Ovary (tissue), 9 donors: Measurements from ENCODE around the gene PPP2R5C. TPM values are rescaled to one million over a fixed set of nuclear protein-coding genes. Genes with fewer than 3 reads are reported as not detected.

Experiments used
- DNase-seq, 5 donors: peaks; one replicate each; pipeline ENCODE4 v3.0.0-alpha.2; 2019 to 2020
- H3K27ac ChIP-seq, 2 donors: fragments of 200-600 bp; one replicate each; pipeline versions ENCODE4 v1.5.1 to v1.8.0; 2019 to 2022
- H3K27me3 ChIP-seq: fragments of 200-600 bp; one replicate; pipeline ENCODE4 v1.8.0; 2022
- H3K36me3 ChIP-seq: fragments of 200-600 bp; sonication (generic); one replicate; pipeline ENCODE4 v1.5.1; 2019
- H3K4me1 ChIP-seq: one replicate; pipeline ENCODE4 v1.8.1; 2013; ENCODE audit warnings: mild to moderate bottlenecking, moderate library complexity; ENCODE audit not compliant: insufficient read depth
- H3K4me3 ChIP-seq: fragments of 200-600 bp; sonication (generic); one replicate; pipeline ENCODE4 v1.5.1; 2017
- H3K9me3 ChIP-seq, 2 donors: fragments of 200-600 bp in 1 of 2; sonication (generic) in 1 of 2; one replicate each; pipeline versions ENCODE4 v1.5.1 to v1.8.1; 2013 to 2019; ENCODE audit warnings: mild to moderate bottlenecking in 1 of 2, moderate library complexity in 1 of 2
- CTCF ChIP-seq, 3 donors: fragments of 450-650 bp in 2 of 3; fragments of 200-600 bp in 1 of 3; IDR thresholded peaks; one replicate each; pipeline versions ENCODE4 v1.5.1 to v1.8.0; 2016 to 2022; ENCODE audit warnings: antibody characterized with exemption in 3 of 3, mild to moderate bottlenecking in 1 of 3
- EP300 ChIP-seq: sonication (generic); formaldehyde crosslinking; IDR thresholded peaks from one replicate; pipeline ENCODE4 v1.6.1; 2017; ENCODE audit warnings: antibody characterized with exemption
- POLR2A ChIP-seq: fragments of 450-650 bp; IDR thresholded peaks from one replicate; pipeline ENCODE4 v1.6.1; 2017; ENCODE audit warnings: antibody characterized with exemption, mild to moderate bottlenecking, moderate library complexity
- WGBS, 3 donors: extraction: QIAGEN DNeasy Blood & Tissue Kit in 1 of 3; methylation state at CpG; one replicate each; pipeline versions ENCODE4 v1.1.5 to v1.1.7; 2013 to 2017; 5-methylcytosine and 5-hydroxymethylcytosine counted together
- intact Hi-C, 4 donors: fragments of 100-400 bp; cut with DNase I; formaldehyde crosslinking; loops; one replicate each; pipeline versions ENCODE4 v1.11.0 to v1.15.1; 2022 to 2023
- polyA plus RNA-seq, 2 donors: library from polyadenylated mRNA; stranded (reverse); fragments of 200-250 nt in 1 of 2; fragments of 350-450 nt in 1 of 2; fragmentation: Illumina TruSeq in 1 of 2; extraction: RNeasy Lipid Tissue Mini Kit (QIAGEN cat#74804) in 1 of 2; gene quantifications; one replicate each; pipeline ENCODE4 v1.2.3, GENCODE V29; 2013 to 2014
- total RNA-seq, 7 donors: library from RNA; depleted of rRNA in 2 of 7; stranded (reverse); fragments of >200 nt in 2 of 7; fragmentation: NEBNext Ultra II Directional in 3 of 7; extraction: Animal tissue kit (Norgen Biotek cat#: 25700) in 3 of 7; gene quantifications; one replicate each; pipeline versions ENCODE4 v1.1.0 to v1.2.4, GENCODE V29; 2016 to 2023
- donor health status: DM: no; HTN: no; CAD: no; lungs with moderate emphysema.
- donor health status: DM: no; HTN: no; CAD: no.
- donor health status: Bipolar disorder and iron deficiency.
- donor health status: DM: yes; HTN: yes; CAD: no.
- donor health status: DM: no; HTN: no; CAD: no.
- donor health status: DM: yes; HTN: yes; CAD: no.

PPP2R5C gene
- total and polyA plus RNA-seq, 9 donors: 52.8 to 136 (median 96.6) TPM

- WGBS, 3 donors: 24 to 31% (median 26%) methylated on average over 3 of the region's 3 CpGs
- DNase-seq: no peak
- H3K27me3 ChIP-seq: no peaks in the 10 kb centered on the region
- H3K9me3 ChIP-seq: no peaks in the 10 kb centered on the region
- intact Hi-C loops: no loop called here
- H3K27ac ChIP-seq: peak overlapping the region; percentile 63 to 84
- TF ChIP-seq POLR2A: no peak
- no peak for TF ChIP-seq CTCF (IDR thresholded peaks at IDR 0.05)
- TF ChIP-seq EP300: no peak
- H3K4me1 ChIP-seq: peaks cover 15% of the 10 kb centered on the region
- H3K36me3 ChIP-seq: no peaks in the 10 kb centered on the region
- H3K4me3 ChIP-seq: peak overlapping the region; percentile 15
These were observed 62.8 kb downstream of the PPP2R5C start for GRCh38 chr14:101824339-101824727.

GRCh38 chr14:101825797-101826196, 64.3 kb downstream of the PPP2R5C start:
- H3K9me3 ChIP-seq: no peaks in the 10 kb centered on the region
- H3K27ac ChIP-seq: peak overlapping the region; percentile 46 to 63
- intact Hi-C loops: no loop called here
- peaks cover 19% of the 10 kb centered on the region for H3K4me1 ChIP-seq
- 87 to 93% (median 90%) methylated on average over 3 of the region's 3 CpGs for WGBS, 3 donors
- H3K4me3 ChIP-seq: no peak overlapping the region
- no peak for DNase-seq
- H3K36me3 ChIP-seq: no peaks in the 10 kb centered on the region
- TF ChIP-seq POLR2A (no peak), EP300 (no peak), CTCF (IDR thresholded peaks at IDR 0.05) (no peak)
- no peaks in the 10 kb centered on the region for H3K27me3 ChIP-seq

- H3K27ac ChIP-seq: no peak overlapping the region
- H3K27me3 ChIP-seq: no peaks in the 10 kb centered on the region
These were observed 64.8 kb downstream of the PPP2R5C start for GRCh38 chr14:101826351-101826750.

GRCh38 chr14:101827286-101827685, 65.8 kb downstream of the PPP2R5C start:
- Histone ChIP-seq H3K27me3 (no peaks in the 10 kb centered on the region), H3K4me1 (peaks cover 20% of the 10 kb centered on the region), H3K4me3 (no peak overlapping the region), H3K27ac (no peak overlapping the region), H3K36me3 (no peaks in the 10 kb centered on the region), H3K9me3 (no peaks in the 10 kb centered on the region)
- DNase-seq: no peak
- 74 to 83% (median 75%) methylated on average over 3 of the region's 3 CpGs for WGBS, 3 donors
- intact Hi-C loops: no loop called here
- no peak for TF ChIP-seq CTCF (IDR thresholded peaks at IDR 0.05)
- no peak for TF ChIP-seq EP300

More at GRCh38 chr14:101826351-101826750, 64.8 kb downstream of the PPP2R5C start:
- no peak for DNase-seq
- H3K4me3 ChIP-seq: no peak overlapping the region
- no peaks in the 10 kb centered on the region for H3K36me3 ChIP-seq
- TF ChIP-seq EP300 (no peak), POLR2A (no peak), CTCF (IDR thresholded peaks at IDR 0.05) (no peak)
- H3K4me1 ChIP-seq: peaks cover 20% of the 10 kb centered on the region
- H3K9me3 ChIP-seq: no peaks in the 10 kb centered on the region
- intact Hi-C loops: no loop called here

GRCh38 chr14:101828046-101828445, 66.5 kb downstream of the PPP2R5C start:
- TF ChIP-seq EP300: no peak
- TF ChIP-seq POLR2A: no peak
- no peak for TF ChIP-seq CTCF (IDR thresholded peaks at IDR 0.05)
- Histone ChIP-seq H3K36me3 (no peaks in the 10 kb centered on the region), H3K4me3 (no peak overlapping the region), H3K4me1 (peaks cover 25% of the 10 kb centered on the region), H3K27ac (no peak overlapping the region), H3K9me3 (no peaks in the 10 kb centered on the region), H3K27me3 (no peaks in the 10 kb centered on the region)
- no peak for DNase-seq
- WGBS, 3 donors: 12 to 18% (median 14%) methylated on average over 2 of the region's 2 CpGs
- intact Hi-C loops: no loop called here
